Smooth muscle cell (in vitro differentiated cells): ENCODE measurements around the gene INTS15. TPM values are rescaled to one million over a fixed set of nuclear protein-coding genes. Genes with fewer than 3 reads are reported as not detected.
"Not testable (repeated sequence)": the region's sequence is repeated elsewhere in the genome, so short reads cannot be mapped to it uniquely, and the experiment has no call there.

Experiments used
- DNase-seq: peaks from one replicate; lab custom pipeline; 2025; ENCODE audit not compliant: unreplicated experiment; lab: John Stamatoyannopoulos, UW
- H2AFZ ChIP-seq: fragments of 200-600 bp; sonication (generic); 2 replicates; pipeline ENCODE4 v1.6.0; 2016; ENCODE audit warnings: antibody characterized with exemption, low read depth, mild to moderate bottlenecking
- H3F3A ChIP-seq: fragments of 200-600 bp; sonication (generic); 2 replicates; pipeline ENCODE4 v1.6.0; 2017; ENCODE audit warnings: antibody characterized with exemption, low read depth
- H3K27ac ChIP-seq: fragments of 200-600 bp; sonication (generic); 2 replicates; pipeline ENCODE4 v1.5.1; 2016; ENCODE audit warnings: low read depth, mild to moderate bottlenecking
- H3K27me3 ChIP-seq: fragments of 200-600 bp; sonication (generic); 2 replicates; pipeline ENCODE4 v1.6.1; 2016; ENCODE audit warnings: low read depth, mild to moderate bottlenecking
- H3K36me3 ChIP-seq: fragments of 200-600 bp; sonication (generic); 2 replicates; pipeline ENCODE4 v1.5.1; 2016; ENCODE audit warnings: low read depth
- H3K4me1 ChIP-seq: fragments of 200-600 bp; sonication (generic); 2 replicates; pipeline ENCODE4 v1.5.1; 2016; ENCODE audit warnings: low read depth
- H3K4me2 ChIP-seq: fragments of 200-600 bp; sonication (generic); 2 replicates; pipeline ENCODE4 v1.6.0; 2016; ENCODE audit warnings: mild to moderate bottlenecking
- H3K4me3 ChIP-seq: fragments of 200-600 bp; sonication (generic); 2 replicates; pipeline ENCODE4 v1.5.1; 2016; ENCODE audit warnings: mild to moderate bottlenecking
- H3K79me2 ChIP-seq: fragments of 200-600 bp; sonication (generic); 2 replicates; pipeline ENCODE4 v1.6.0; 2016; ENCODE audit warnings: low read depth, mild to moderate bottlenecking
- H3K9ac ChIP-seq: fragments of 200-600 bp; sonication (generic); 2 replicates; pipeline ENCODE4 v1.6.0; 2016; ENCODE audit warnings: low read depth
- H3K9me3 ChIP-seq: fragments of 200-600 bp; sonication (generic); replicated peaks from 2 replicates; pipeline ENCODE4 v1.5.1; 2016; ENCODE audit warnings: low read depth
- H4K20me1 ChIP-seq: fragments of 200-600 bp; sonication (generic); 2 replicates; pipeline ENCODE4 v1.6.0; 2016; ENCODE audit warnings: low read depth
- CTCF ChIP-seq: fragments of 200-600 bp; sonication (generic); IDR thresholded peaks from 2 replicates; pipeline ENCODE4 v1.5.1; 2017; ENCODE audit warnings: borderline replicate concordance, mild to moderate bottlenecking, antibody characterized with exemption; ENCODE audit not compliant: insufficient read depth, poor library complexity, severe bottlenecking
- WGBS: methylation state at CpG from one replicate; pipeline ENCODE4 v1.1.7; 2016; ENCODE audit warnings: low lambda C conversion rate; 5-methylcytosine and 5-hydroxymethylcytosine counted together
- polyA plus RNA-seq: library from polyadenylated mRNA; unstranded; fragments of >200 nt; fragmentation: Nextera tagmentation; extraction: Ambion mirVana; gene quantifications from 2 replicates; pipeline ENCODE4 v1.2.1, GENCODE V29; 2016
- total RNA-seq: library from RNA; depleted of rRNA; stranded (reverse); fragments of >200 nt; gene quantifications from 2 replicates; pipeline ENCODE4 v1.2.3, GENCODE V29; 2014

Gene INTS15
- total and polyA plus RNA-seq, 2 experiments from 2014 or later, result 14.7 to 25.9 TPM

- Histone ChIP-seq H2AFZ (no peak overlapping the region), H4K20me1 (no peaks in the 10 kb centered on the region), H3K4me3 (no peak overlapping the region), H3K27ac (no peak overlapping the region), H3K27me3 (no peaks in the 10 kb centered on the region), H3K79me2 (no peaks in the 10 kb centered on the region), H3K4me1 (no peaks in the 10 kb centered on the region), H3K4me2 (no peak overlapping the region), H3K36me3 (no peaks in the 10 kb centered on the region), H3K9me3 (no peaks in the 10 kb centered on the region), H3K9ac (no peak overlapping the region), H3F3A (no peaks in the 10 kb centered on the region)
- 83% methylated on average over 11 of the region's 11 CpGs for WGBS
- TF ChIP-seq CTCF, result no peak
- DNase-seq, result no peak
Observed at GRCh38 chr7:6630007-6630849, 40.4 kb downstream of the INTS15 start.

- no peak overlapping the region for H3K9ac ChIP-seq
- H3K4me1 ChIP-seq, result no peaks in the 10 kb centered on the region
- no peaks in the 10 kb centered on the region for H3K27me3 ChIP-seq
- H3K27ac ChIP-seq, result no peak overlapping the region
- no peak for TF ChIP-seq CTCF
- H2AFZ ChIP-seq, result no peak overlapping the region
- 77% methylated on average over 7 of the region's 7 CpGs for WGBS
- H3K36me3 ChIP-seq, result no peaks in the 10 kb centered on the region
- H4K20me1 ChIP-seq, result no peaks in the 10 kb centered on the region
- H3K4me2 ChIP-seq, result no peak overlapping the region
- H3F3A ChIP-seq, result no peaks in the 10 kb centered on the region
- no peaks in the 10 kb centered on the region for H3K79me2 ChIP-seq
- DNase-seq, result no peak
- no peak overlapping the region for H3K4me3 ChIP-seq
- no peaks in the 10 kb centered on the region for H3K9me3 ChIP-seq
Observed at GRCh38 chr7:6631605-6632004, 41.8 kb downstream of the INTS15 start.

GRCh38 chr7:6634021-6634420 is 44.2 kb downstream of the INTS15 start:
- Histone ChIP-seq H3K4me3 (no peak overlapping the region), H3K27me3 (no peaks in the 10 kb centered on the region), H3K4me1 (peaks cover 4% of the 10 kb centered on the region), H4K20me1 (peaks cover 8% of the 10 kb centered on the region), H3F3A (no peaks in the 10 kb centered on the region), H3K79me2 (peaks cover 13% of the 10 kb centered on the region), H3K36me3 (no peaks in the 10 kb centered on the region), H3K27ac (no peak overlapping the region), H2AFZ (no peak overlapping the region), H3K9me3 (no peaks in the 10 kb centered on the region), H3K4me2 (no peak overlapping the region), H3K9ac (no peak overlapping the region)
- no peak for DNase-seq
- no peak for TF ChIP-seq CTCF
- WGBS, result 87% methylated on average over 8 of the region's 8 CpGs

GRCh38 chr7:6634971-6635370 is 45.1 kb downstream of the INTS15 start:
- not testable (repeated sequence) for H3K27ac ChIP-seq, H3K27me3 ChIP-seq, H3K4me2 ChIP-seq, H3K4me3 ChIP-seq, H3K4me1 ChIP-seq, H2AFZ ChIP-seq, DNase-seq, H3F3A ChIP-seq, H3K9ac ChIP-seq, H3K9me3 ChIP-seq, H3K36me3 ChIP-seq
- Histone ChIP-seq H4K20me1 (peaks cover 13% of the 10 kb centered on the region), H3K79me2 (peaks cover 22% of the 10 kb centered on the region)
- 94% methylated on average over 5 of the region's 5 CpGs for WGBS
